Peyer's patch (tissue), 4 donors: ENCODE data around the gene SURF4.

Source experiments
- POLR2A ChIP-seq, 2 donors: fragments of 450-650 bp; IDR thresholded peaks; one replicate each; pipeline ENCODE4 v1.5.1; 2017; ENCODE audit warnings: antibody characterized with exemption in 2 of 2, mild to moderate bottlenecking in 2 of 2, moderate library complexity in 2 of 2
- TF ChIP-seq, protein P1 (sequence below), 6 experiments: fragments of 450-650 bp in 4 of 6; fragments of 200-600 bp in 2 of 6; sonication (generic) in 1 of 6; IDR thresholded peaks; one replicate each; pipeline ENCODE4 v1.5.1; 2017 to 2019; ENCODE audit warnings: antibody characterized with exemption in 6 of 6, mild to moderate bottlenecking in 3 of 6, moderate library complexity in 1 of 6

- TF ChIP-seq, protein P1, sequence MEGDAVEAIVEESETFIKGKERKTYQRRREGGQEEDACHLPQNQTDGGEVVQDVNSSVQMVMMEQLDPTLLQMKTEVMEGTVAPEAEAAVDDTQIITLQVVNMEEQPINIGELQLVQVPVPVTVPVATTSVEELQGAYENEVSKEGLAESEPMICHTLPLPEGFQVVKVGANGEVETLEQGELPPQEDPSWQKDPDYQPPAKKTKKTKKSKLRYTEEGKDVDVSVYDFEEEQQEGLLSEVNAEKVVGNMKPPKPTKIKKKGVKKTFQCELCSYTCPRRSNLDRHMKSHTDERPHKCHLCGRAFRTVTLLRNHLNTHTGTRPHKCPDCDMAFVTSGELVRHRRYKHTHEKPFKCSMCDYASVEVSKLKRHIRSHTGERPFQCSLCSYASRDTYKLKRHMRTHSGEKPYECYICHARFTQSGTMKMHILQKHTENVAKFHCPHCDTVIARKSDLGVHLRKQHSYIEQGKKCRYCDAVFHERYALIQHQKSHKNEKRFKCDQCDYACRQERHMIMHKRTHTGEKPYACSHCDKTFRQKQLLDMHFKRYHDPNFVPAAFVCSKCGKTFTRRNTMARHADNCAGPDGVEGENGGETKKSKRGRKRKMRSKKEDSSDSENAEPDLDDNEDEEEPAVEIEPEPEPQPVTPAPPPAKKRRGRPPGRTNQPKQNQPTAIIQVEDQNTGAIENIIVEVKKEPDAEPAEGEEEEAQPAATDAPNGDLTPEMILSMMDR (IDR thresholded peaks at IDR 0.05): no peak
- no peak for TF ChIP-seq POLR2A (IDR thresholded peaks at IDR 0.05)
Observed at GRCh38 chr9:133387680-133388079, 11.8 kb upstream of the SURF4 start.
